HL-60 (cell line): Measurements from ENCODE around the gene C1orf21.

Source experiments
- DNase-seq, 2 experiments: peaks; one replicate each; pipeline ENCODE4 v3.0.0-alpha.2; 2010 to 2020; ENCODE audit warnings: low read depth in 1 of 2, low spot score in 1 of 2
- H3K27ac ChIP-seq: fragments of 250-450 bp; sonication (Bioruptor Pico); replicated peaks from 2 replicates; pipeline ENCODE4 v1.5.1; 2020; ENCODE audit warnings: mild to moderate bottlenecking, moderate library complexity
- H3K27me3 ChIP-seq: fragments of 250-450 bp; sonication (Bioruptor Pico); 2 replicates; pipeline ENCODE4 v1.5.1; 2021; ENCODE audit warnings: mild to moderate bottlenecking, moderate library complexity; ENCODE audit not compliant: insufficient read depth, poor library complexity, severe bottlenecking
- H3K4me3 ChIP-seq: replicated peaks from 2 replicates; pipeline ENCODE4 v1.5.1; 2011; ENCODE audit warnings: mild to moderate bottlenecking, control low read depth, low read length; ENCODE audit not compliant: insufficient read depth
- CTCF ChIP-seq: IDR thresholded peaks from one replicate; pipeline ENCODE4 v1.5.1; 2011; ENCODE audit warnings: low read length, control low read depth, inconsistent platforms; ENCODE audit not compliant: insufficient read depth
- GABPA ChIP-seq: IDR thresholded peaks from 2 replicates; pipeline ENCODE4 v1.6.1; 2012; ENCODE audit warnings: low read depth
- POLR2AphosphoS5 ChIP-seq: IDR thresholded peaks from 2 replicates; pipeline ENCODE4 v1.6.1; 2012; ENCODE audit warnings: low read depth
- REST ChIP-seq: IDR thresholded peaks from 2 replicates; pipeline ENCODE4 v1.6.1; 2012; ENCODE audit warnings: low read depth; ENCODE audit not compliant: insufficient replicate concordance
- SPI1 ChIP-seq: IDR thresholded peaks from 2 replicates; pipeline ENCODE4 v1.6.1; 2012; ENCODE audit warnings: low read depth, mild to moderate bottlenecking, borderline replicate concordance

Gene C1orf21

DNA sequence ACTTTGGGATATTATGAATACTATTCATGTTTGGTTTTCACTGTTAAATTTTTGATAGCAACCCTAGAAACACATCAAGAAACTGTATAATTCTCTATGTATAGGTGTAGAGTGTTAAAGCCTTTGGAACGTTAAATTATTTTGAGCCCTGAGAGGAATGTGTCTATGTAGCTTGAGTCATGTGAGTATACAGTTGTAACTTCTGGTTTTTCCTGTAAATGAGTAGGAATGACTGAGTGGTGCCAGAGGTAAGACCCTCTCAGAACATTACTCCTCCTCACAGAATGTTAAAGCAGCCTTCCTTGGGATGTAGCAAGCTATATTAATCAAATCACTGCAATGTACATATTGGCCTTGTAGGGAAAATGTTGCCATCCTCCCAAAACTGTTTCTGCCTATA is 69.0 kb downstream of the C1orf21 start:
- TF ChIP-seq CTCF (no peak), SPI1 (no peak)

DNA sequence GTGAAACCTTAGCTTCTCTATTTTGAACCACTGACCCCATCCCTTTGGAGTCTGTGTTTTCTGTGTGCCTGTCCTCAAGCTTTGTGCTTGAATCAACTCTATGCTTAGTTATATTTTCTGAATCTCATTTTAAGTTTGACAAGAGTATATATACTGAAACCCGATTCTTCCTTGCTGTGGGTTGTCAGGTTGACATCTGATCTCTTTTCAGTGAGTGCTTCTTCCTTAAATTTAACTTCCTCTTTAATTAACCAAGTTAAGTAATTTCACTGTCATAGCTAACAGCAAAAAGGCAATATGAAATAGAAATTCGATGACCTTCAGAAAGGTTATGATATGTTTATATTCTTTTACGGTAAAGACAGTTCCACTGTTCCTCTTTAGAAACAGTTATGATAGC is 69.4 kb downstream of the C1orf21 start:
- Histone ChIP-seq H3K4me3 (no peak overlapping the region), H3K27ac (no peak overlapping the region)
- peak; percentile 2 to 5 for DNase-seq

More for the DNA sequence above, 69.0 kb downstream of the C1orf21 start:
- Histone ChIP-seq H3K27me3 (no peaks in the 10 kb centered on the region), H3K27ac (no peak overlapping the region), H3K4me3 (no peak overlapping the region)
- no peak for DNase-seq

DNA sequence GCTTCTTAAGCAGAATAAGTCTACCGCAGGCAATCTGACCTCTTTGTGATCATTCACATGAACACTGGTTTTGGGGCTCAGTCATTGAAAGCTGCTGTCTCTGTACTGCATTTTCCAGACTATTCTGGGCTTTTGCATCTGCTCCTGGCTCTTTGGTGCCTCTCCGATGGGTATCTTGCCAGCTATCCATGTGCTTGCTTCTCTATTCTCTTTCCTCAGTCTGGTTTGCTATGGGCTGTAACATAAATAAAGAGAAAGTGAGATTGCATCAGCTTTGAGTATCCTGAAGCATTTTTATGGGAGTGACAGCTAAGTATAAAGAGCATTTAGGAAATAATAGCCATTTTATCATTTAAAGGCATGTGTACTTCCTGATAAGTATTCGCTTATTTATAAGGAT is 70.7 kb downstream of the C1orf21 start:
- Histone ChIP-seq H3K27me3 (no peaks in the 10 kb centered on the region), H3K27ac (no peak overlapping the region), H3K4me3 (no peak overlapping the region)
- TF ChIP-seq SPI1 (no peak), REST (no peak), GABPA (no peak), POLR2AphosphoS5 (no peak), CTCF (no peak)
- DNase-seq = no peak

More for the DNA sequence above, 69.4 kb downstream of the C1orf21 start:
- TF ChIP-seq CTCF = no peak
- no peak for TF ChIP-seq POLR2AphosphoS5
- peak; percentile 11; the same call in 1 of the 2 replicates for TF ChIP-seq SPI1
- no peaks in the 10 kb centered on the region for H3K27me3 ChIP-seq

- no peak overlapping the region for H3K4me3 ChIP-seq
- H3K27ac ChIP-seq = no peak overlapping the region
- H3K27me3 ChIP-seq = no peaks in the 10 kb centered on the region
- DNase-seq = no peak
- TF ChIP-seq SPI1 (no peak), POLR2AphosphoS5 (no peak), GABPA (no peak), REST (no peak), CTCF (no peak)
Observed at GRCh38 chr1:184461321-184461720, 74.5 kb downstream of the C1orf21 start.
